ENCODE measurements around the gene OR52J3. TPM values are rescaled to one million over a fixed set of nuclear protein-coding genes. Genes with fewer than 3 reads are reported as not detected.
A peak's percentile ranks its signal among the peaks of the same experiment; 100 is the strongest.
"Not testable (repeated sequence)": the region's sequence is repeated elsewhere in the genome, so short reads cannot be mapped to it uniquely, and the experiment has no call there.

The OR52J3 gene
- total RNA-seq = not detected

- DNase-seq = no peak
These were observed at the start of gene OR52J3 for GRCh38 chr11:5046226-5046625. OR52J3 (plus strand) TSS chr11:5046526; CDS start chr11:5046526, 0 bp downstream.

- DNase-seq = peak; percentile 82
These were observed 41.7 kb upstream of the OR52J3 start for GRCh38 chr11:5004424-5005274.

- no peak for DNase-seq
These were observed 38.8 kb upstream of the OR52J3 start for GRCh38 chr11:5007561-5007960.

GRCh38 chr11:5011254-5011653 is 35.1 kb upstream of the OR52J3 start:
- DNase-seq = no peak

- DNase-seq = no peak
These were observed 33.3 kb upstream of the OR52J3 start for GRCh38 chr11:5013012-5013411.

GRCh38 chr11:5021996-5022395 is 24.3 kb upstream of the OR52J3 start:
- no peak for DNase-seq

GRCh38 chr11:5036669-5037068 is 9.7 kb upstream of the OR52J3 start:
- peak; percentile 3 for DNase-seq

- DNase-seq = no peak
These were observed 8.4 kb upstream of the OR52J3 start for GRCh38 chr11:5037926-5038325.

GRCh38 chr11:5038341-5038740 is 8.0 kb upstream of the OR52J3 start:
- DNase-seq = no peak

- no peak for DNase-seq
These were observed 5.5 kb upstream of the OR52J3 start for GRCh38 chr11:5040876-5041275.

GRCh38 chr11:5042091-5042490 is 4.2 kb upstream of the OR52J3 start:
- DNase-seq = no peak

- DNase-seq = no peak
These were observed 2.9 kb upstream of the OR52J3 start for GRCh38 chr11:5043380-5043779.

GRCh38 chr11:5046754-5047330 is 516 bp downstream of the OR52J3 start:
- no peak for DNase-seq

- DNase-seq = not testable (repeated sequence)
These were observed 12.4 kb downstream of the OR52J3 start for GRCh38 chr11:5058679-5059078.

GRCh38 chr11:5059391-5059790 is 13.1 kb downstream of the OR52J3 start, which contains the start of gene OR52E2:
OR52E2 (minus strand) TSS chr11:5059627; CDS start chr11:5059627, 0 bp downstream.
- no peak for DNase-seq

GRCh38 chr11:5065027-5065426 is 18.7 kb downstream of the OR52J3 start:
- no peak for DNase-seq

GRCh38 chr11:5069272-5069671 is 22.9 kb downstream of the OR52J3 start, which contains the start of gene OR52E1:
OR52E1 (plus strand) TSS chr11:5069572.
- no peak for DNase-seq

- no peak for DNase-seq
These were observed 25.5 kb downstream of the OR52J3 start for GRCh38 chr11:5071799-5072198.

- no peak for DNase-seq
These were observed 35.1 kb downstream of the OR52J3 start for GRCh38 chr11:5081405-5081804.

GRCh38 chr11:5083602-5084001 is 37.3 kb downstream of the OR52J3 start:
- no peak for DNase-seq

GRCh38 chr11:5088556-5088955 is 42.2 kb downstream of the OR52J3 start:
- no peak for DNase-seq

- no peak for DNase-seq
These were observed 44.3 kb downstream of the OR52J3 start for GRCh38 chr11:5090668-5091067.

- no peak for DNase-seq
These were observed 46.7 kb downstream of the OR52J3 start for GRCh38 chr11:5092821-5093585.
